ENCODE measurements around the gene LAD1.

Gene LAD1

GRCh38 chr1:201357211-201357610, 41.9 kb downstream of the LAD1 start:
- H3K79me1 ChIP-seq (ENCODE audit: low read length): no peaks in the 10 kb centered on the region
- peaks cover 2% of the 10 kb centered on the region for H3K9me3 ChIP-seq (ENCODE audit: insufficient read depth, low read depth, low read length)
- no peak overlapping the region for H2AFZ ChIP-seq (ENCODE audit: insufficient read depth, low read length, poor library complexity)
- no peak overlapping the region for H2BK120ac ChIP-seq (ENCODE audit: insufficient read depth, low read length, poor library complexity)
- H3K36me3 ChIP-seq (ENCODE audit: control insufficient read depth in 1 of 2, insufficient read depth in 2 of 2, low read length in 2 of 2): no peaks in the 10 kb centered on the region
- no peak overlapping the region for H3K4me3 ChIP-seq (ENCODE audit: low read depth, low read length)
- no peak overlapping the region for H3K4ac ChIP-seq (ENCODE audit: low read depth, low read length)
- H3K9ac ChIP-seq (ENCODE audit: low read length): no peak overlapping the region
- no peak overlapping the region for H4K91ac ChIP-seq (ENCODE audit: low read depth, low read length)
- H4K8ac ChIP-seq (ENCODE audit: low read depth, low read length): no peak overlapping the region
- no peak overlapping the region for H2BK12ac ChIP-seq (ENCODE audit: low read length)
- H3K23ac ChIP-seq (ENCODE audit: low read length): no peak overlapping the region
- H3K4me1 ChIP-seq (ENCODE audit: control insufficient read depth in 1 of 2, insufficient read depth in 2 of 2, low read length in 2 of 2): peaks cover 9 to 14% of the 10 kb centered on the region in 2 experiments
- no peaks in the 10 kb centered on the region for H3K27me3 ChIP-seq (ENCODE audit: insufficient read depth, low read length)
- H2BK5ac ChIP-seq (ENCODE audit: low read depth, low read length, poor library complexity): no peak overlapping the region
- no peak overlapping the region for H4K12ac ChIP-seq (ENCODE audit: low read depth, low read length)
- no peak for DNase-seq
- no CpG with 5 or more reads among the region's 8 CpGs for WGBS (ENCODE audit: extremely low coverage, insufficient coverage, insufficient read length)
- H3K27ac ChIP-seq (ENCODE audit: low read depth, low read length): no peak overlapping the region
- H2AK5ac ChIP-seq (ENCODE audit: low read length): no peak overlapping the region
- H3K14ac ChIP-seq (ENCODE audit: low read length): no peak overlapping the region
- H3K79me2 ChIP-seq (ENCODE audit: control insufficient read depth, insufficient read depth, low read length, poor library complexity): no peaks in the 10 kb centered on the region
- H3K4me2 ChIP-seq (ENCODE audit: low read length): no peak overlapping the region
- no peak overlapping the region for H3K18ac ChIP-seq (ENCODE audit: low read length)

- Histone ChIP-seq H3K23ac (ENCODE audit: low read length) (no peak overlapping the region), H3K4me1 (ENCODE audit: control insufficient read depth in 1 of 2, insufficient read depth in 2 of 2, low read length in 2 of 2) (peaks cover 9 to 14% of the 10 kb centered on the region in 2 experiments), H3K79me2 (ENCODE audit: control insufficient read depth, insufficient read depth, low read length, poor library complexity) (no peaks in the 10 kb centered on the region), H4K8ac (ENCODE audit: low read depth, low read length) (no peak overlapping the region), H3K4me3 (ENCODE audit: low read depth, low read length) (no peak overlapping the region), H2AFZ (ENCODE audit: insufficient read depth, low read length, poor library complexity) (no peak overlapping the region), H3K27me3 (ENCODE audit: insufficient read depth, low read length) (no peaks in the 10 kb centered on the region), H3K36me3 (ENCODE audit: control insufficient read depth in 1 of 2, insufficient read depth in 2 of 2, low read length in 2 of 2) (no peaks in the 10 kb centered on the region), H3K4me2 (ENCODE audit: low read length) (no peak overlapping the region), H3K4ac (ENCODE audit: low read depth, low read length) (no peak overlapping the region), H2AK5ac (ENCODE audit: low read length) (no peak overlapping the region), H3K79me1 (ENCODE audit: low read length) (no peaks in the 10 kb centered on the region), H3K27ac (ENCODE audit: low read depth, low read length) (no peak overlapping the region), H4K91ac (ENCODE audit: low read depth, low read length) (no peak overlapping the region), H3K9me3 (ENCODE audit: insufficient read depth, low read depth, low read length) (peaks cover 2% of the 10 kb centered on the region), H2BK120ac (ENCODE audit: insufficient read depth, low read length, poor library complexity) (no peak overlapping the region), H2BK5ac (ENCODE audit: low read depth, low read length, poor library complexity) (no peak overlapping the region), H4K12ac (ENCODE audit: low read depth, low read length) (no peak overlapping the region), H3K9ac (ENCODE audit: low read length) (no peak overlapping the region), H3K18ac (ENCODE audit: low read length) (no peak overlapping the region), H3K14ac (ENCODE audit: low read length) (no peak overlapping the region), H2BK12ac (ENCODE audit: low read length) (no peak overlapping the region)
- DNase-seq: no peak
- no CpG with 5 or more reads among the region's 11 CpGs for WGBS (ENCODE audit: extremely low coverage, insufficient coverage, insufficient read length)
These were observed 42.4 kb downstream of the LAD1 start for GRCh38 chr1:201356701-201357100.

DNA sequence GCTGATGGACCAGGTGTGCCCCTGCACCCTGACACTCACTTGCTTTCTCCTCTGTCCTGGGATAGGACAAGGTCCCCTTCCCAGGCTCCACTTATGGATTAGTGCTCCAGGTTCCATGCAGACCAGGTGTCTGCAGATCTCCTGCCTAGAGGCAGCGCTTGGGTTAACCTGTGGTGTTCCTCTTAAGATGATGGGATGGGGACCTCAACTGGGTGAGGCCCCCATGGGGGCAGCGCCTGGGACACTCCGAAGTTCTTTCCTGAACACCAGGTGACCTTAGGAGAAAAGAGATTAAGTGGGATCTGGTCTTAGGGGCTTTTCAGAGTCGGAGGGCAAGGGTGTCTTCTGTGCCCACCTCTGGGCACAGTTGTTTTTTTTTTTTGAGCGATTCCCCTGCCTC, 42.9 kb downstream of the LAD1 start:
- no peak overlapping the region for H3K9ac ChIP-seq (ENCODE audit: low read length)
- H4K12ac ChIP-seq (ENCODE audit: low read depth, low read length): no peak overlapping the region
- no peak overlapping the region for H3K4me2 ChIP-seq (ENCODE audit: low read length)
- H3K79me2 ChIP-seq (ENCODE audit: control insufficient read depth, insufficient read depth, low read length, poor library complexity): no peaks in the 10 kb centered on the region
- H3K27ac ChIP-seq (ENCODE audit: low read depth, low read length): no peak overlapping the region
- no peak overlapping the region for H2BK5ac ChIP-seq (ENCODE audit: low read depth, low read length, poor library complexity)
- H2BK12ac ChIP-seq (ENCODE audit: low read length): no peak overlapping the region
- H3K4ac ChIP-seq (ENCODE audit: low read depth, low read length): no peak overlapping the region
- no CpG with 5 or more reads among the region's 5 CpGs for WGBS (ENCODE audit: extremely low coverage, insufficient coverage, insufficient read length)
- no peak overlapping the region for H2AK5ac ChIP-seq (ENCODE audit: low read length)
- H3K23ac ChIP-seq (ENCODE audit: low read length): no peak overlapping the region
- H4K91ac ChIP-seq (ENCODE audit: low read depth, low read length): no peak overlapping the region
- no peak overlapping the region for H3K18ac ChIP-seq (ENCODE audit: low read length)
- H2AFZ ChIP-seq (ENCODE audit: insufficient read depth, low read length, poor library complexity): no peak overlapping the region
- peaks cover 9 to 14% of the 10 kb centered on the region in 2 experiments for H3K4me1 ChIP-seq (ENCODE audit: control insufficient read depth in 1 of 2, insufficient read depth in 2 of 2, low read length in 2 of 2)
- H3K27me3 ChIP-seq (ENCODE audit: insufficient read depth, low read length): no peaks in the 10 kb centered on the region
- no peak for DNase-seq
- no peak overlapping the region for H2BK120ac ChIP-seq (ENCODE audit: insufficient read depth, low read length, poor library complexity)
- H4K8ac ChIP-seq (ENCODE audit: low read depth, low read length): no peak overlapping the region
- no peaks in the 10 kb centered on the region for H3K36me3 ChIP-seq (ENCODE audit: control insufficient read depth in 1 of 2, insufficient read depth in 2 of 2, low read length in 2 of 2)
- H3K14ac ChIP-seq (ENCODE audit: low read length): no peak overlapping the region
- no peak overlapping the region for H3K4me3 ChIP-seq (ENCODE audit: low read depth, low read length)
- peaks cover 2% of the 10 kb centered on the region for H3K9me3 ChIP-seq (ENCODE audit: insufficient read depth, low read depth, low read length)
- H3K79me1 ChIP-seq (ENCODE audit: low read length): no peaks in the 10 kb centered on the region

GRCh38 chr1:201355471-201355870, 43.7 kb downstream of the LAD1 start:
- Histone ChIP-seq H3K27ac (ENCODE audit: low read depth, low read length) (no peak overlapping the region), H3K4me1 (ENCODE audit: control insufficient read depth in 1 of 2, insufficient read depth in 2 of 2, low read length in 2 of 2) (peaks cover 9 to 14% of the 10 kb centered on the region in 2 experiments), H2BK12ac (ENCODE audit: low read length) (no peak overlapping the region), H3K79me1 (ENCODE audit: low read length) (no peaks in the 10 kb centered on the region), H3K4me3 (ENCODE audit: low read depth, low read length) (no peak overlapping the region), H2AK5ac (ENCODE audit: low read length) (no peak overlapping the region), H3K9me3 (ENCODE audit: insufficient read depth, low read depth, low read length) (peaks cover 2% of the 10 kb centered on the region), H2BK120ac (ENCODE audit: insufficient read depth, low read length, poor library complexity) (no peak overlapping the region), H3K9ac (ENCODE audit: low read length) (no peak overlapping the region), H3K14ac (ENCODE audit: low read length) (no peak overlapping the region), H3K36me3 (ENCODE audit: control insufficient read depth in 1 of 2, insufficient read depth in 2 of 2, low read length in 2 of 2) (no peaks in the 10 kb centered on the region), H3K23ac (ENCODE audit: low read length) (no peak overlapping the region), H4K8ac (ENCODE audit: low read depth, low read length) (no peak overlapping the region), H2AFZ (ENCODE audit: insufficient read depth, low read length, poor library complexity) (no peak overlapping the region), H3K27me3 (ENCODE audit: insufficient read depth, low read length) (no peaks in the 10 kb centered on the region), H3K4me2 (ENCODE audit: low read length) (no peak overlapping the region), H3K18ac (ENCODE audit: low read length) (no peak overlapping the region), H2BK5ac (ENCODE audit: low read depth, low read length, poor library complexity) (no peak overlapping the region), H4K12ac (ENCODE audit: low read depth, low read length) (no peak overlapping the region), H3K4ac (ENCODE audit: low read depth, low read length) (no peak overlapping the region), H4K91ac (ENCODE audit: low read depth, low read length) (no peak overlapping the region), H3K79me2 (ENCODE audit: control insufficient read depth, insufficient read depth, low read length, poor library complexity) (no peaks in the 10 kb centered on the region)
- no peak for DNase-seq
- WGBS (ENCODE audit: extremely low coverage, insufficient coverage, insufficient read length): no CpG with 5 or more reads among the region's 7 CpGs

Measured in trophoblast cell (in vitro differentiated cells and primary cell).